ENCODE data around the gene PIGP.
"Not testable (repeated sequence)": the region's sequence is repeated elsewhere in the genome, so short reads cannot be mapped to it uniquely, and the experiment has no call there.

- not testable (repeated sequence) for TF ChIP-seq CTCF, POLR2AphosphoS5, POLR2A (IDR thresholded peaks at IDR 0.05)
These were observed 29.9 kb upstream of the PIGP start for GRCh38 chr21:37102746-37103145.

Measured in prostate gland (tissue), 2 donors.